Measurements from ENCODE around the gene KDM4B.

DNA sequence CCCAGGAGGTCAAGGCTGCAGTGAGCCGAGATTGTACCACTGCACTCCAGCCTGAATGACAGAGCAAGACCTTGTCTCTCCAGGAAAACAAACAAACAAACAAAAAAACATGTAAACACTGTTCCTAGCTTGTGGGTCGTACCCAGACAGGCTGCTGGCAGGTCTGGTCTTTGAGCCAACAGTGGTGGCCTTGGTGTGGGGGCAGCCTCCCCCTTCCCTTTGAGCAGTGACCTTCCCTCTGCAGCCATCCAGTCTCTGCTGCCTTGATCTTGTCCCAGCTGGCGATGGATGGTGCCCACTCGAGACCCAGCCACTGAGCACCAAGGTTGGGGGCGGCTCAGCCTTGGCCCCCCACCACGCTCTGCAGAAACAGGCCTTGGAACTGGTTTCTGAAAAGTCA, 143.3 kb downstream of the KDM4B start:
- TF ChIP-seq BHLHE40 (IDR thresholded peaks at IDR 0.05; ENCODE audit: borderline replicate concordance) (no peak), LEF1 (IDR thresholded peaks at IDR 0.05; ENCODE audit: borderline replicate concordance) (no peak), L3MBTL2 (conservative IDR thresholded peaks at IDR 0.05) (no peak)
